ENCODE measurements around the gene MAP3K9.

MAP3K9 gene

GRCh38 chr14:70830998-70831781 lies 21.9 kb upstream of the MAP3K9 start:
- Mint-ChIP-seq H3K4me1 (ENCODE audit: low read depth) (no peaks in the 10 kb centered on the region), H3K36me3 (ENCODE audit: low read depth) (no peaks in the 10 kb centered on the region), H3K27me3 (no peaks in the 10 kb centered on the region), H3K4me3 (no peak overlapping the region), H3K9me3 (peaks cover 13% of the 10 kb centered on the region), H3K27ac (no peak overlapping the region)
- intact Hi-C loops (cut with micrococcal nuclease) = no loop called here

DNA sequence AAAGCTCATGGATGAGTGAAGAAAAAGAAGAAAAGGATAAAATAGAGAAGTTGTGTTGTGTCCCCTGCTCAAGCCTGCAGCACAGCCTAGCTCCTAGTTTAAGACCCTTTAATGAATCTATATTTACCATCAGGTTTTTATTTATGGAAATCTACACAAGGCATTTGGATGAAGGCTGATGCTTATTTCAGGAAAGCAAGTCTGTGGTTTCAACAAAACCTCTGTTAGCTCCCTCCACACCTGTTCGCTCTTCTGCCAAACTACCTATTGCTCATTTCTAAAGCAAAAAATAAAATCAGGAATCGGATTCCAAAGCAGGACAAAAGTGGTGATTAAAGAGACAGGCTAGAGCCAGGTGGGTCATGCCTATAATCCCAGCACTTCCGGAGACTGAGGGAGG lies 18.9 kb upstream of the MAP3K9 start:
- peaks cover under 1% of the 10 kb centered on the region for H3K4me1 Mint-ChIP-seq (ENCODE audit: low read depth)
- peaks cover 21% of the 10 kb centered on the region for H3K27me3 Mint-ChIP-seq
- intact Hi-C loops (cut with micrococcal nuclease) = loop anchor here (10.0 kb wide), 1 partner anchor 57 kb away; no protein-coding TSS in a partner anchor
- no peak overlapping the region for H3K4me3 Mint-ChIP-seq
- H3K36me3 Mint-ChIP-seq (ENCODE audit: low read depth) = no peaks in the 10 kb centered on the region
- no peak overlapping the region for H3K27ac Mint-ChIP-seq
- no peaks in the 10 kb centered on the region for H3K9me3 Mint-ChIP-seq

GRCh38 chr14:70827752-70828151 lies 18.4 kb upstream of the MAP3K9 start:
- Mint-ChIP-seq H3K36me3 (ENCODE audit: low read depth) (no peaks in the 10 kb centered on the region), H3K9me3 (no peaks in the 10 kb centered on the region), H3K4me3 (no peak overlapping the region), H3K4me1 (ENCODE audit: low read depth) (peaks cover 5% of the 10 kb centered on the region), H3K27ac (no peak overlapping the region), H3K27me3 (peaks cover 25% of the 10 kb centered on the region)
- intact Hi-C loops (cut with micrococcal nuclease) = loop anchor here (10.0 kb wide), 1 partner anchor 57 kb away; no protein-coding TSS in a partner anchor

GRCh38 chr14:70827347-70827746 lies 18.0 kb upstream of the MAP3K9 start:
- Mint-ChIP-seq H3K27me3 (peaks cover 29% of the 10 kb centered on the region), H3K36me3 (ENCODE audit: low read depth) (no peaks in the 10 kb centered on the region), H3K4me1 (ENCODE audit: low read depth) (peaks cover 8% of the 10 kb centered on the region), H3K4me3 (no peak overlapping the region), H3K9me3 (no peaks in the 10 kb centered on the region), H3K27ac (no peak overlapping the region)
- intact Hi-C loops (cut with micrococcal nuclease) = loop anchor here (10.0 kb wide), 1 partner anchor 57 kb away; no protein-coding TSS in a partner anchor

DNA sequence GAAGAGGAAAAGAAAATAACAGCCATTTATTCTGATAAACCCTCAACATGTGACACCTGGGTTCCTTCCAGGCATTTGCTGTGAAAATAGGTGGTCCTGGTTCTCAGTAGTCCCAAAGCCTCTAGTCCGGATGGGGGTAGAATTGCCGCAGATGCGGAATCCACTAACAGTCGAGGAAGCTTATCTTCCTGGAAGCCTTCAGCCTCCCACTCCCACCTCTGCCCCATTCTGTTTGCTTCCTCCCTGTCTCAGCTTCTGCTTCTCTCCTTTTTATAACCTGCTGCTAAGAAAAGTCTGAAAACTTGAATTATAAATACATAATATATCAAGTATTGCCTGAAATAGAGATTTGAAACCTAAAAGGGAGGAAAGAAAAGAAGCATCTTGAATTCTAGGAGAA lies 14.0 kb upstream of the MAP3K9 start:
- no peak overlapping the region for H3K4me3 Mint-ChIP-seq
- peaks cover 63% of the 10 kb centered on the region for H3K27me3 Mint-ChIP-seq
- H3K4me1 Mint-ChIP-seq (ENCODE audit: low read depth) = peaks cover 8% of the 10 kb centered on the region
- intact Hi-C loops (cut with micrococcal nuclease) = loop anchor here (10.0 kb wide), 1 partner anchor 62 kb away; no protein-coding TSS in a partner anchor
- H3K36me3 Mint-ChIP-seq (ENCODE audit: low read depth) = no peaks in the 10 kb centered on the region
- H3K27ac Mint-ChIP-seq = no peak overlapping the region
- no peaks in the 10 kb centered on the region for H3K9me3 Mint-ChIP-seq

- peaks cover 63% of the 10 kb centered on the region for H3K27me3 Mint-ChIP-seq
- H3K4me1 Mint-ChIP-seq (ENCODE audit: low read depth) = peaks cover 14% of the 10 kb centered on the region
- intact Hi-C loops (cut with micrococcal nuclease) = loop anchor here (10.0 kb wide), 1 partner anchor 62 kb away; no protein-coding TSS in a partner anchor
Observed at GRCh38 chr14:70822530-70823185, 13.3 kb upstream of the MAP3K9 start.

GRCh38 chr14:70821584-70822529 lies 12.5 kb upstream of the MAP3K9 start:
- peaks cover 63% of the 10 kb centered on the region for H3K27me3 Mint-ChIP-seq
- intact Hi-C loops (cut with micrococcal nuclease) = loop anchor here (10.0 kb wide), 1 partner anchor 63 kb away; no protein-coding TSS in a partner anchor

More at GRCh38 chr14:70822530-70823185, 13.3 kb upstream of the MAP3K9 start:
- H3K4me3 Mint-ChIP-seq = peak overlapping the region; percentile 77
- H3K36me3 Mint-ChIP-seq (ENCODE audit: low read depth) = no peaks in the 10 kb centered on the region
- peak overlapping the region; percentile 43 for H3K27ac Mint-ChIP-seq
- H3K9me3 Mint-ChIP-seq = no peaks in the 10 kb centered on the region

GRCh38 chr14:70816525-70816924 lies 7.2 kb upstream of the MAP3K9 start:
- no peak overlapping the region for H3K27ac Mint-ChIP-seq
- H3K36me3 Mint-ChIP-seq (ENCODE audit: low read depth) = no peaks in the 10 kb centered on the region
- no peak overlapping the region for H3K4me3 Mint-ChIP-seq
- H3K27me3 Mint-ChIP-seq = peaks cover 27% of the 10 kb centered on the region
- peaks cover 10% of the 10 kb centered on the region for H3K4me1 Mint-ChIP-seq (ENCODE audit: low read depth)
- no peaks in the 10 kb centered on the region for H3K9me3 Mint-ChIP-seq
- intact Hi-C loops (cut with micrococcal nuclease) = loop anchor here (5.0 kb wide), 1 partner anchor 104 kb away; no protein-coding TSS in a partner anchor

More at GRCh38 chr14:70821584-70822529, 12.5 kb upstream of the MAP3K9 start:
- H3K9me3 Mint-ChIP-seq = no peaks in the 10 kb centered on the region
- H3K36me3 Mint-ChIP-seq (ENCODE audit: low read depth) = no peaks in the 10 kb centered on the region
- peak overlapping the region; percentile 77 for H3K4me3 Mint-ChIP-seq
- H3K4me1 Mint-ChIP-seq (ENCODE audit: low read depth) = peaks cover 14% of the 10 kb centered on the region
- peak overlapping the region; percentile 43 for H3K27ac Mint-ChIP-seq

DNA sequence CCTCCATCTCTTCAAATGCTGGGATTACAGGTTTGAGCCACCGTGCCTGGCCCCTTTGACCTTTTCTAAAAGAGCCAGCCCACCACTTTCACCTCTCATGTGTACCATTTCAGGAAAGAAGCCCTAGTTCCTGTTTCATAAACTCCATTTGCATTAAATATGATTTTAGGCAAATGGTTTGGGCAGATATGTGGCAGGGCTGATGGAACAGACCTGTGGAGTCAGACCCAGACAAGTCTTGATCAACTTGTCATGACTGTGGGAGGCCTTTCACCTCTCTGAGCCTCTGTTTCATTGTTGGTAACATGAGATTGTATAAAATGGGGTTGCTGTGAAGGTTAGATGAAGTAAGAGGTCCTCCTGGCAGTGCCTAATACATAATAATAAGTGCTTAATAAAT lies 5.2 kb upstream of the MAP3K9 start:
- Mint-ChIP-seq H3K4me3 (no peak overlapping the region), H3K27me3 (peaks cover 9% of the 10 kb centered on the region), H3K27ac (no peak overlapping the region), H3K9me3 (no peaks in the 10 kb centered on the region), H3K4me1 (ENCODE audit: low read depth) (peaks cover 18% of the 10 kb centered on the region), H3K36me3 (ENCODE audit: low read depth) (no peaks in the 10 kb centered on the region)
- intact Hi-C loops (cut with micrococcal nuclease) = no loop called here

DNA sequence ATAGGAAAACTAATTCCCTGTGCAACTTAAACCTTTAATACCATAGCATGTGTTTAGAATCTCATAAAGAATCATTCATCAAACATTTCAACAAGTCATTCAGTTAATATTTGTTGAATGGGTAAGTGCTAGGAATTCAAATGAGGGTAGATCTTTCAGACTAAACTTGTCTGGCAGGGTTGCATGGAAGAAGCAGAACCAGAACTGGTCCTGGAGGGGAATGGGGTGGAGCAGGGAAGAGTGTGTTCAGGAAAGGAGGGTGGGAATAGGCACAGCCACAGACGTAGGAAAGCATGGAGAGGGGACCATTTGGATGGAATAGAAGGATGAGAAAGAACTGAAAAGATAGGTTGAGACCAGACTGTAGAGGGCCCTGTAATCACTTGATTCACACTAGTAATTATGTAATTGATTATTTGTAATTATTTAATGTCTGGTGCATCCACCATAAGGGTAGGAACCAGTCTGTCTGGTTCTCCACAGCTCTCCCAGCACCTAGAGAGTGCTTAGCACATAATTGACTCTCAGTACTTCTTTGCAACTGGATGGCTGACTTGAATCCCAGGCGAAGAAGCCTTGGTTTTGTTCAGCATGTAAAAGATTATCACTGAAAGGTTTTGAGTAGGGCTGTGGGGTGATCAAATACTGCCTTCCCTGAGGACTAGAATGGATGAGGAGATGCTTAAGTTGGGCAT lies 3.0 kb upstream of the MAP3K9 start:
- H3K4me3 Mint-ChIP-seq = no peak overlapping the region
- no peak overlapping the region for H3K27ac Mint-ChIP-seq
- peaks cover 18% of the 10 kb centered on the region for H3K27me3 Mint-ChIP-seq
- no peaks in the 10 kb centered on the region for H3K9me3 Mint-ChIP-seq
- H3K4me1 Mint-ChIP-seq (ENCODE audit: low read depth) = peaks cover 24% of the 10 kb centered on the region
- intact Hi-C loops (cut with micrococcal nuclease) = no loop called here
- no peaks in the 10 kb centered on the region for H3K36me3 Mint-ChIP-seq (ENCODE audit: low read depth)

- Mint-ChIP-seq H3K36me3 (ENCODE audit: low read depth) (no peaks in the 10 kb centered on the region), H3K27me3 (peaks cover 25% of the 10 kb centered on the region), H3K4me1 (ENCODE audit: low read depth) (peaks cover 24% of the 10 kb centered on the region), H3K27ac (no peak overlapping the region), H3K9me3 (no peaks in the 10 kb centered on the region), H3K4me3 (no peak overlapping the region)
- intact Hi-C loops (cut with micrococcal nuclease) = no loop called here
Observed at GRCh38 chr14:70811578-70811977, 2.3 kb upstream of the MAP3K9 start.

- no peak overlapping the region for H3K27ac Mint-ChIP-seq
- H3K27me3 Mint-ChIP-seq = peaks cover 30% of the 10 kb centered on the region
- peaks cover 24% of the 10 kb centered on the region for H3K4me1 Mint-ChIP-seq (ENCODE audit: low read depth)
- no peak overlapping the region for H3K4me3 Mint-ChIP-seq
- intact Hi-C loops (cut with micrococcal nuclease) = no loop called here
- H3K9me3 Mint-ChIP-seq = no peaks in the 10 kb centered on the region
- H3K36me3 Mint-ChIP-seq (ENCODE audit: low read depth) = no peaks in the 10 kb centered on the region
Observed at GRCh38 chr14:70811050-70811449, 1.7 kb upstream of the MAP3K9 start.

GRCh38 chr14:70810621-70811020 lies 1.3 kb upstream of the MAP3K9 start:
- Mint-ChIP-seq H3K9me3 (no peaks in the 10 kb centered on the region), H3K27ac (no peak overlapping the region), H3K4me1 (ENCODE audit: low read depth) (peaks cover 24% of the 10 kb centered on the region), H3K4me3 (no peak overlapping the region), H3K36me3 (ENCODE audit: low read depth) (no peaks in the 10 kb centered on the region), H3K27me3 (peaks cover 30% of the 10 kb centered on the region)
- intact Hi-C loops (cut with micrococcal nuclease) = no loop called here

Data from dendritic cell treated with granulocyte-macrophage colony-stimulating factor and Interleukin-4, amounts not matched to agents 40 ng/mL and 50 ng/mL, for 4 days (primary cell).